GM18508 (cell line): ENCODE data around the gene DDX4.
"Not testable (repeated sequence)": the region's sequence is repeated elsewhere in the genome, so short reads cannot be mapped to it uniquely, and the experiment has no call there.

Experiments
- ATAC-seq: cut with Tn5 transposase; IDR thresholded peaks from one replicate; pipeline ENCODE4 v1.9.1; 2021; ENCODE audit warnings: moderate number of reproducible peaks; ENCODE audit not compliant: insufficient read depth, unreplicated experiment

The DDX4 gene

DNA sequence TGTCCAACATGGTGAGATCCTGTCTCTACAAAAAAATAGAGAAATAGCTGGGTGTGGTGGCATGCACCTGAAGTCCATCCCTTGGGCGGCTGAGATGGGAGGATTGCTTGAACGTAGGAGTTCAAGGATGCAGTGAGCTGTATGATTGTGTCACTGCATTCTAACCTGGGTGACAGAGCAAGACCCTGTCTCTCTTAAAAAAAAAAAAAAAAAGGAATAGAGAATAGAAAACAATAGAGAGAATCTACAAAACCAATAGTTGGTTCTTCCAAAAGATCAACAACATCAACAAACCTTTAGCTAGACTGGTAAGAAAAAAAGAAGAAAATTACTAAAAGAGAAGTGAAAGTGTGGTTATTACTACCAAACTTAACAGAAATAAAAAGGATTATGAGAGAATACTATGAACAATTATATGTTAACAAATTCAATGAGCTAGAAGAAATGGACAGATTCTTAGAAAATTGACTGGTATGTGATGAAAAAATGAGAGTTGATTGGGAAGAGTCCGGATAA is 17.6 kb upstream of the DDX4 start:
- ATAC-seq, result no peak

DNA sequence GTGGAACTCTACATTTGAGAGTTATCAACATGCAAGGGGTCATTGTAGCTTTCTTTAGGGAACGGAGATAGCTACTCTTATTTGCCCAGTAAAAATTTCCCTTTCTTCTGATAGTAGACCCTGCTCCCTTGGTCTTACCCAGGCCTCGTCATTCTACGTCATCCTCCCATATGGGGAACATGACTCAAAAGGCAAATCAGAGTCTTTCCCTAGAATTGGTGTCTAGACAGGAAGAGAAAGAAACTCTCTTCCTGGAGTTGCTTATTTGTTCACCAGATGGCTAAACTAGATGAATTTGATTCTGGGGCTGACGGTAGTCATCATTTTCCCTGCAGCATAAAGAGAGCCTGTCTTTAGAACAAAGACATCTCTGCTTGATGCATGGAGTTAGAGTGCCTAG is 13.6 kb upstream of the DDX4 start:
- no peak for ATAC-seq

DNA sequence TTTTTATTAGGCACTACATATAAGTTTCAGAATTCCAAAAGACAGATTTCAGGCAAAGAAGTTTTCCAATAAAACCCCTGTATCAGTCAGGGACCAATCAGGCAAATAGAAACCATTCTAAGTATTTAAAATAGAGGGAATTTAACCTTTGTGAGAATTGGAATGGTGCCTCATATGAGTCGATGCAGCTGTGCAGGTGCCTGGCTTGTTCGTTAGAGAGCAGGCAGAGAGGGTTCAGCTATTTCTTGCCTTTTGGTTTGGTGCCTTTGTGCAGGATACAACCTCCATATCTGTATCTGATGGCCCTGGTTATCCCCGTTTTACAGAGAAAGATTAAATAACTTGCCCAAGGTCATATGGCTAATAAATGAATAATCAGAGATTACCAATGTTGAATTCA is 6.0 kb upstream of the DDX4 start:
- ATAC-seq, result no peak

DNA sequence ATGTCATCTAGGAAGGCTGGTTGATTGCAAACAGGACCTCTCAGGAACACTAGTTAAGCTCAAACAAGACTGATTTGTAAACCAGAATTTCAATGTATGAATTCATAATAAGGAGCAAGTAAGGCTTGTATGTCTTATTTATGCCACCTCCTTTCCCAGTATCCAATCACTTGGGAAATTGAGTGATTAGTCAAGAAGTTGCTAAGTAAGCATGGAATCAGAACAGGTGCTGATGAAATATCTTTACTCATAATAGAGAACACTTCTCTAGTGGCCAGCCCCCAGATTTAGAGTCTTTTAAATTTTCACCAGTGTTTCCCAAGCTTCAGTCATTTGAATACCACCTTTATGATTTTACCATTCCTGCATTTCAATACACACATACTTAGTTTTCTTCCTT is 5.3 kb upstream of the DDX4 start:
- no peak for ATAC-seq

DNA sequence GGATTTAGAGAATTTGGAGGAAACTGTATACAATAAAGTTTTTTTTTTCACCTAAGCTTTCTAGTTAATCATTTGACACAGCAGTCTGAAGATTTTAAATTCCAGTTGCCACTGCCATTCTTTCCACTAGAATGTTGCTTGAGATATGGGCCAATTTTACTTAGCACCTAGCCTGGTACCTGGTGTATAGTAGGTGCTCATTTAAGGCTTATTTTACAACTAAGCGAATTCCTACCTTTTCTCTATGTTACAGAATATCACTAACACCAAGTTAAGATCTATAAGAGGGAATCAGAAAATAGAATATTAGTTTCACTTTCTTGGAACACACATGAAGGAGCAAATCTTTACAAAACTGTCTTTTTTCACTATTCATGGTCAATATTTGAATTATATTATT is 3.2 kb upstream of the DDX4 start:
- ATAC-seq, result no peak

DNA sequence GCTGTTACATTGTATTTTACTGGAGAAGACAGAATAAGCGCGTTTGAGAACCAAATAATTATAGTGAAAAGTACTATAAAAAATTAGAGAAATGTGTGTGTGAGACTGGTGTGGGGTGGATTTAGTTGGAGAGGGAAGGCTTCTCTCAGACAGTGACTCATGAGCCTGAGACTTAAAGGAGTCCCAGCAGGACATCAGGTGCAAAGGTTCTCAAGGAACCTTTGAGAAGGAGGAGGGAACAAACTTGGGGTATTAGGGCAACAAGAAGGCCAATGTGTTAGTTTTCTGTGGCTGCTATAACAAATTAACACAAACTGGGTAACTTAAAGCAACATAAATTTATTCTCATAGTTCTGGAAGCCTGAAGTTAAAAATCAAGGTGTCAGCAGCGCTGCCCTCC is 4.9 kb downstream of the DDX4 start:
- no peak for ATAC-seq

DNA sequence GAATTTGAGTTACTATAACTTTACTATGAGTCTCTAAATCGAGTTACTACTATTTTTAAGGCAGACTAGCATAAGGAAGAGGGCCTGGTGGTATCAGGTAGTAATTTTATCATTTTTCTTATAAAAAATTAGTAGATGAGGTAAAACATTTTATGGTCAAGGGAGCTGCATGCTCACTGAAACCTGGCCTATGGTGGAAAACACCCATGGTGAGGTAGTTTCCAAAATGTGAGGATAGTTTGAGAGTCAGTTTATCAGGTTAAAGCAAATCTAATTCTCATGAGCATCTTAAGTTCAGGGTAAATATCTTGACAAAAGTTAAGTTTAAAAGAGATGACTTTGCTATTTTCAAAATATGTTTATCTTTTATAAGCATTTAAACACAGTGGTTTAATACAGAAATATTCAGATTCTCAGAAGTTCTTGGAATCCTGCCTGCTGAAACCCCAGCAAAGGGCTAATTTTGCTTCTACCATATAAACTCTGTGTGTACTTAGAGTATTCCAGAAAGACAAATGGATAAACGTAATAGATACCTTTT is 10.0 kb downstream of the DDX4 start:
- ATAC-seq, result no peak

DNA sequence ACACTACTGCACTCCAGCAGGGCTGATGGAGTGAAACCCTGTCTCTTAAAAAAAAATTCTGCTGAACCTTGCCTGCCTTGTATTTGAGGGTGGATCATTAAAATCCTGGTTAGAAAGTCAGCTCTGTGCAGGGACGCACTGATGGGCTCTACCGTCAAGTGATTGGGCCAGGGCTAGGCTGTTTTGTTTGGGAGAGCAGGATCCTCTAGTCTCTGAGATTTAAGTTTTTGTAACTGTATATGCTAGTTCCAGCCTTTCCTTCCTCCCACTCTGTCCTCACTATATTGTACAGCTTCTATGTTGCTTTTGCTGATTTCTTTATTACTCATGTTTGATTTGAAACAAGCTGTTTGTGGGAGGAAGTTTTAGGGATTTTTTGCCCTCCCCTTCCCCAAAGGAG is 11.5 kb downstream of the DDX4 start:
- ATAC-seq, result no peak

DNA sequence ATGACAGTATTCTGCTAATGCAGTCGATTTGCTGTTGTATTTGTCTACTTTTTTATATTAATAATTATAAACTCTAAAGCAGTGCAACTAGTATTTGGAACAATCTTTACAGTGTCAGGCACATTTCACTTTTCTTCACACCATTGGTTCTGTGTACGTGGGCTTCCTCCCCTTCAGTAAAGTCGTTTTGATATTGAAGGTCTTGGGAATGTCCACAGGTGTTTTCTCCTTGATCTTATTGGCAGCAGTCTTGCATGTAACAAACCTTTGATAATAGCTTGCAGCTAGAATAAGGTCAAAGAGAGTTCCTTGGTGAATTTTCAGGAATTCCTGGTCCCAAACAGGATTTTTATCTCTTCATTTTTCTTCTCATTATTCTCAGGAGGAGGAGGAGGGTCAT is 12.2 kb downstream of the DDX4 start:
- ATAC-seq, result no peak

DNA sequence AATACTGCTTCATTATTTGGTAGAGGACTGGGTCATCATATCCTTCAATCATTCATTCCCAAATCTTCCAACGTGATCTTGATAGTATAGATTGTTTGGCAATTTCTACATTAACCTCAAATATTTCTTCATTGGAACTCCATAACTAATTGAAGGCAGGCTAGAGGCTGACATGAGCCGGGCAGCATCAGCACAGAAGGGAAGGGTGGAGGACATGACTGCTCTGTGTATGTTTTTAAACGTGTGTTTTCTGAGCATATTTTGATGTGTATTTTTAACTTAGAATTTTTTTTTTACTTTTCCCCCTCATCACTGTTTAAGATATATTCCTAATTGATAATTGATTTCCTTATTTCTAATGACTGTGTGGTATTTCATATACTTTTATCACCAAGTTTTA is 12.6 kb downstream of the DDX4 start:
- no peak for ATAC-seq

DNA sequence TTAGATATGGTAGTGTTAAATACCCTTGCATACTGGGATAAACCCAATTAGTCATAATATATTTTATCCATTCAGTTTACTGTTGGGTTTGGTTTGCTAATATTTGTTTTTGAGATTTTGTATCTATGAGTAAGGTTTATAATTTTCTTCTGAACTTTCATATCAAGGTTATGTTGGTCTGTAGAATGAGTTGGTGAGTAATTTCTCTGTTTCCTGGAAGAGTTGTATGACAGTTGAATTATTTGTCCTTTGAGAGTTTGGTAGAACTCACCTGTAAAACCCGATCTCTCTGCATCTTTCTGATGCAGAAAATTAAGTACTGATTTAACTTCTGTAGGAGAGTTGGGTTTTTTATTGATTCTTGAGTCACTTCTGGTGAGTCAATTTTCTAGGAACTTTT is 20.4 kb downstream of the DDX4 start:
- no peak for ATAC-seq

DNA sequence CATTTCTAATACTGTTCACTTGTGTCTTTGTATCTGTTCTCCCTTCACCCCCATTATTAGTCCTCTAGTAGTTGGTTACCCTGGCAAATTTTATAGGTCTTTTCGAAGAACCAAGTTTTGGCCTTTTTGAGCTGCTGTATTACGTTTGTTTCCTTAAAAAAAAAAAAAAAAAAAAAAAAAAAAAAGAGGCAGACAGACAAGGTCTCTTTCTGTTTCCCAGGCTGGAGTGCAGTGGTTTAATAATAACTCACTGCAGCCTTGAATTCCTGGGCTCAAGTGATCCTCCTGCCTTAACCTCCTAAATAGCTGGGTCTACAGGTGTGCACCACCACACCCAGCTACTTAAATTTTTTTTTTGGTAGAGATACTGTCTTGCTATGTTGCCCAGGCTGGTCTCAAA is 20.9 kb downstream of the DDX4 start:
- no peak for ATAC-seq

DNA sequence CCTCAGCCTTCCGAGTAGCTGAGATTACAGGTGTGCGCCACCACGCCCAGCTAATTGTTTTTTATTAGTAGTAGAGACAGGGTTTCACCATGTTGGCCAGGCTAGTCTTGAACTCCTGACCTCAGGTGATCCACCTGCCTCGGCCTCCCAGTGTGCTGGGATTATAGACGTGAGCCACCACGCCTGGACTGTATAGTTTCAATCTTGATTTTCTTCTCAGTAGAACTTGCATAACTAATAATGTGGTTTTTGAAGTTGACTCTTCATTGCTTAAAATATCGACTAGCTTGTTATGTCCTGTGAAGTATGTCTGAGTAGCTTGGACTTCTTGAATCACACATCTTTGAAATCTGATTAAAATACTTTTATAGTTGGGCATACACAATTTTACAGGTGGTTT is 23.9 kb downstream of the DDX4 start:
- ATAC-seq, result not testable (repeated sequence)

DNA sequence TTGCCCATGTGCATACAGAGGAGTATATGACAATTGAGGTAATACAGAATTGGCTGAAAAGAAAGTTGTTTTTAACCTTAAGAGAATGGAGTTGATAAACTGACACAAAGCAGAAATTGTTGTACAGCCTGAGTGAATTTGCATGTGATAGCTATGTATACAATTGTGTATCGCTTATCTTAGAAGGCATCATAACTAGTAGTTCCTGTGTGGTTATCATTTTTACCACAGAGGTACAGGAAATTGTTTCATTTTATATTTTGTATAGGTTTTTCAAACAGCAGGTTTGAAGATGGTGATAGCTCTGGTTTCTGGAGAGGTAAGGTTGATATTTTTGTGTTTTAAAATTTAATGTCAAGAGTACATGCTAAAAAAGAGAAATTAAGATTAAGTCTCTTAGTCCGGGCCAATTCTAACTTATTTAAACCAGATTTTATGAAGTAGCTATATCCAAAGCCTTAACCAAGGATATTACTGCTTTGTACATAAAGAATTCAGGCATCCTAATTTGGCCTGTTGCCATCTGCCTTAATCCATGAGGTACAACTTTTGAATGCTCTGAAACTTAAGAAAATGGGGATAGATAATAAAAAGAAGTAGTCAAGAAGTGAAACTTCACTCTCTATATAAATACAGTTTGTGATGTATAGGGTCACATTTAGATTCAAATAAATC is 26.0 kb downstream of the DDX4 start:
- ATAC-seq, result no peak

DNA sequence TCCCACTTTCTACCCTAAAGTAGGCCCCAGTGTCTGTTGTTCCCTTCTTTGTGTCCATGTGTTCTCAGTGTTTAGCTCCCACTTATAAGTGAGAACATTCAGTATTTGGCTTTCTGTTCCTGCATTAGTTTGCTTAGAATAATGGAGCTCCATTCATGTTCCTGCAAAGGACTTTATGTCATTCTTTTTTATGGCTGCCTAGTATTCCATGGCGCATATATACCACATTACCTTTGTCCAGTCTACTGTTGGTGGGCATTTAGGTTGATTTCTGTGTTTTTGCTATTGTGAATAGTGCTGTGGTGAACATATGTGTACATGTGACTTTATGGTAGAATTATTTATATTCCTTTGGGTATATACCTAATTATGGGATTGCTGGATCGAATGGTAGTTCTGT is 30.4 kb downstream of the DDX4 start:
- ATAC-seq, result no peak

DNA sequence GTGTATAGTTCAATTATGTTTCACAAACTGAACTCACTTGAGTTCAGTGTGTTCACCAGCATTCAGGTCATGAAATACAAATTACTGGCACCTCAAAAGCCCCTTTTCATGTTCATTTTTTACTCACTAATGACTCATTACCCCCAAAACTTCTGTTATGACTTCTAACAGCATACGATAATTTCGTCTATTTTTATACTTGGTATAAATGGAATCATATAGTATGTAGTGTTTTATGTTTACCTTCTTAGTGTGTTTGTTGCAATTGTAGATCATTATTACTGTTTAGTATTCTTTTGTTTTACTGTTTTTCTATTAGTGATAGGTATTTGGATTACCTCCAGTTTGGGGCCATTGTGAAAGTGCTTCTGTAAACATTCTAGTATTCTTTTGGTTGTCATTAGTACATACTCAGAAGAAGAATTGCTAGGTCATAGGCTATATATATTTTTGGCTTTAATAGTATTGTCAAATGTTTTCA is 33.4 kb downstream of the DDX4 start:
- ATAC-seq, result no peak

DNA sequence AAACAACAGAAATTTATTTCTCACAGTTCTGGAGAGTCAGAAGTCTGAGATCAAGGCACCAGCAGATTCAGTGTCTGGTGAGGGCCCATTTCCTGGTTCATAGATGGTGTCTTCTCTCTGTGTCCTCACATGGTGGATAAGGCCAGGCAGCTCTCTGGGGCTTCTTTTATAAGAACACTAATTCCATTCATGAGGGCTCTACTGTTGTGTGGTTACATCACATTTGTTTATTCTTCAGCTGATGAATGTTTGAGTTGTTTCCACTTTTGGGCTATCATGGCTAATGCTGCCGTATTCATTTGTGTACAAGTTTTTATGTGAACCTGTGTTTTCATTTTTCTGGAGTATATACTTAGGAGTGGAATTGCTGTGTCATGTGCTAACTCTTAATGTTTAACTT is 35.2 kb downstream of the DDX4 start:
- ATAC-seq, result no peak

DNA sequence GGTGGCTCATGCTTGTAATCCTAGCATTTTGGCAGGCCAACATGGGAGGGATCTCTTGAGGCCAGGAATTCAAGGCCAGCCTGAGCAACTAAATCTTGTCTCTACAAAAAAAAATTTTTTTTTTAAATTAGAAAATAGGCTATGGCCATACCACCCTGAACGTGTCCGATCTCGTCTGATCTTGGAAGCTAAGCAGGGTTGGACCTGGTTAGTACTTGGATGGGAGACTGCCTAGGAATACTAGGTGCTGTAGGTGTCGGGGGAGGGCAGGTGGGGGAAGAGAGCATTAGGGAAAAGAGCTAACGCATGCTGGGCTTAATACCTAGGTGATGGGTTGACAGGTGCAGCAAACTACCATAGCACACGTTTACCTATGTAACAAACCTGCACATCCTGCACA is 39.5 kb downstream of the DDX4 start:
- no peak for ATAC-seq

DNA sequence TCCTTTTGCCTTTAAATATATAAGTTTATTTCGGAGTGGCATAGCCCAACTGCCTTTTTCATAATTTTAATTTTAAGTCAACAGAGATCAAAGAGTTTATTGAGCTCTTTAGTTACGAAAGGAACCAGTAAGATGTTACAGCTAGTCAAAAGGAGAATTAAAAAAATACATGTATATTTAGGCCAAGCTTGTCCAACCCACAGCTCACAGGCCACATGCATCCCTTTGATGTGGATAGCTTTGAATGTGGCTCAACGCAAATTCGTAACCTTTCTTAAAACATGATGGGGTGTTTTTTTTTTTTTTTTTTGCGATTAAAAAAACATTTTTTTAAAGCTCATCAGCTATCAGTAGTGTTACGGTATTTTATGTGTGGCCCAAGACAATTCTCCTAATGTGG is 63.1 kb downstream of the DDX4 start:
- ATAC-seq, result no peak

DNA sequence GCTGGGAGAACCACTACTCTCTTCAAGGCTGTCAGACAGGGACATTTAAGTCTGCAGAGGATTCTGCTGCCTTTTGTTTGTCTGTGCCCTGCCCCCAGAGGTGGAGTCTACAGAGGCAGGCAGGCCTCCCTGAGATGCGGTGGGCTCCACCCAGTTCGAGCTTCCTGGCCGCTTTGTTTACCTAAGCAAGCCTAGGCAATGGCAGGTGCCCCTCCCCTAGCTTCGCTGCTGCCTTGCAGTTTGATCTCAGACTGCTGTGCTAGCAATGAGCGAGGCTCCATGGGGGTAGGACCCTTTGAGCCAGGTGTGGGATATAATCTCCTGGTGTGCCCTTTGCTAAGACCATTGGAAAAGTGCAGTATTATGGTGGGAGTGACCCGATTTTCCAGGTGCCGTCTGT is 71.0 kb downstream of the DDX4 start:
- not testable (repeated sequence) for ATAC-seq

DNA sequence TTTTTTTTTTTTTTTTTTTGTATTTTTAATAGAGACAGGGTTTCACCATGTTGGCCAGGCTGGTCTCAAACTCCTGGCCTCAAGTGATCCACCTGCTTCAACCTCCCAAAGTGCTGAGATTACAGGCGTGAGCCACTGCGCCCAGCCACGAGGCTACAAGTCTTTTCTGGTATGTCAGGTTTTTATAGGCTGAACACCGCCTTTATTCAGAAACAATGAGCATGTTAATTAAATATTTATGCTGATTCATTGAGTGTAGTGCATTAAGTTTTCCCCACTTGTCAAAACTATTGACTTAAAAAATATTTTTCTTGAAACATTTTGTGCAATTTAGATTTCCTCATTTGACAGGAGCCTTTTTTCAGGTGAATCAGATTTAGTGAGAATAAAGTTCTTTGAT is 78.1 kb downstream of the DDX4 start:
- ATAC-seq, result not testable (repeated sequence)

DNA sequence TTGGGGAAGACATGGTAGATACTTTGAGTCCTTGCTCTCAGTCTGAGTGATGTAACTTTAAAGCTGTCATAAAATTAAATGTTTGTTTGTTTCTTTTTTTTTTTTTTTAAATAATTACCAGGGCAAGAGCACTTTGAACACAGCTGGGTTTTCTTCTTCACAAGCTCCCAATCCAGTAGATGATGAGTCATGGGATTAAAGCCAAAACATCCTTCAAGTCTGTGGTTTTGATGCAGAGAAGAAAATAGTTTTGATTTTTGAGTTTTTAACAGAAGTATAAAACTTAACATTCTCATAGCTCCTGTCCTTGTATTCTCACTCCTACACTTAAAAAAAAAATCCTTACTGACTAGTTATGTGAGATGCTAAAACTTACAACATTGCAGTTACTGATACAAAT is 78.5 kb downstream of the DDX4 start:
- ATAC-seq, result no peak
